Small intestine (tissue), 7 donors: Measurements from ENCODE around the gene XYLT2. TPM values are rescaled to one million over a fixed set of nuclear protein-coding genes. Genes with fewer than 3 reads are reported as not detected.
A peak's percentile ranks its signal among the peaks of the same experiment; 100 is the strongest.
"Not testable (repeated sequence)": the region's sequence is repeated elsewhere in the genome, so short reads cannot be mapped to it uniquely, and the experiment has no call there.

Source experiments
- DNase-seq, 2 donors: peaks; one replicate each; pipeline versions ENCODE4 v3.0.0 to v3.0.0-alpha.2; 2013
- FAIRE-seq: peaks from 2 replicates; lab custom pipeline; 2012; peaks lifted over from hg19 to GRCh38; lab: Jason Lieb, UNC
- H3K27ac ChIP-seq, 3 donors: one replicate each; pipeline ENCODE4 v1.5.1; 2013; ENCODE audit warnings: low read length in 2 of 3, mild to moderate bottlenecking in 2 of 3, control low read depth in 1 of 3, inconsistent platforms in 1 of 3, low read depth in 1 of 3, moderate library complexity in 1 of 3
- H3K27me3 ChIP-seq, 3 donors: one replicate each; pipeline ENCODE4 v1.6.1; 2013; ENCODE audit warnings: low read length in 3 of 3, inconsistent platforms in 1 of 3; ENCODE audit not compliant: control insufficient read depth in 3 of 3, insufficient read depth in 3 of 3
- H3K36me3 ChIP-seq, 3 donors: one replicate each; pipeline ENCODE4 v1.6.1; 2013; ENCODE audit warnings: low read length in 3 of 3, inconsistent platforms in 1 of 3, low read depth in 1 of 3, mild to moderate bottlenecking in 1 of 3, moderate library complexity in 1 of 3; ENCODE audit not compliant: control insufficient read depth in 3 of 3, insufficient read depth in 2 of 3
- H3K4me1 ChIP-seq, 3 donors: one replicate each; pipeline ENCODE4 v1.6.1; 2013; ENCODE audit warnings: low read length in 2 of 3, inconsistent platforms in 1 of 3, low read depth in 1 of 3, mild to moderate bottlenecking in 1 of 3, moderate library complexity in 1 of 3; ENCODE audit not compliant: control insufficient read depth in 3 of 3, insufficient read depth in 2 of 3
- H3K4me3 ChIP-seq, 3 donors: one replicate each; pipeline ENCODE4 v1.5.1; 2013; ENCODE audit warnings: low read length in 3 of 3, control low read depth in 1 of 3, inconsistent platforms in 1 of 3, low read depth in 1 of 3, mild to moderate bottlenecking in 1 of 3, moderate library complexity in 1 of 3
- H3K9me3 ChIP-seq, 2 donors: one replicate each; pipeline ENCODE4 v1.6.1; 2013; ENCODE audit warnings: low read depth in 1 of 2, low read length in 1 of 2; ENCODE audit not compliant: control insufficient read depth in 2 of 2, insufficient read depth in 1 of 2
- WGBS, 3 donors: extraction: QIAGEN DNeasy Blood & Tissue Kit; methylation state at CpG; one replicate each; pipeline ENCODE4 v1.1.7; 2013; 5-methylcytosine and 5-hydroxymethylcytosine counted together
- polyA plus RNA-seq, 4 donors: library from polyadenylated mRNA; stranded (reverse) in 3 of 4; unstranded in 1 of 4; fragments of 200-250 nt in 3 of 4; fragments of 120-200 nt in 1 of 4; gene quantifications; one replicate each; pipeline versions ENCODE4 v1.2.1 to v1.2.3, GENCODE V29; 2013
- donor health status: healthy with polysubstance abuse.
- donor health status: control.
- donor health status: control.
- donor health status: Bipolar disorder and iron deficiency.
- donor health status: healthy.

XYLT2 gene
- polyA plus RNA-seq, 4 donors, result 3.8 to 18.2 (median 6.7) TPM

- H3K4me3 ChIP-seq, DNase-seq, H3K9me3 ChIP-seq, H3K36me3 ChIP-seq, H3K27ac ChIP-seq, H3K27me3 ChIP-seq, H3K4me1 ChIP-seq, FAIRE-seq: not testable (repeated sequence)
- WGBS, 3 donors, result 58 to 67% (median 60%) methylated on average over 14 of the region's 14 CpGs
These were observed 12.5 kb upstream of the XYLT2 start for GRCh38 chr17:50333291-50334057.

- DNase-seq (no peak), FAIRE-seq (no peak)
- Histone ChIP-seq H3K36me3 (no peaks in the 10 kb centered on the region), H3K4me3 (no peak overlapping the region), H3K27ac (no peak overlapping the region), H3K27me3 (peaks cover 0 to 5% (median 0%) of the 10 kb centered on the region in 3 donors), H3K9me3 (peaks cover 0 to 17% of the 10 kb centered on the region in 2 donors), H3K4me1 (no peaks in the 10 kb centered on the region)
- WGBS, 3 donors, result 74 to 92% (median 89%) methylated on average over 2 of the region's 2 CpGs
These were observed 8.0 kb upstream of the XYLT2 start for GRCh38 chr17:50337956-50338355.

GRCh38 chr17:50338645-50339044, 7.3 kb upstream of the XYLT2 start:
- no peak for DNase-seq
- Histone ChIP-seq H3K4me1 (no peaks in the 10 kb centered on the region), H3K4me3 (no peak overlapping the region), H3K36me3 (no peaks in the 10 kb centered on the region), H3K27ac (no peak overlapping the region), H3K9me3 (peaks cover 0 to 17% of the 10 kb centered on the region in 2 donors), H3K27me3 (peaks cover 0 to 2% (median 0%) of the 10 kb centered on the region in 3 donors)
- FAIRE-seq, result no peak

- H3K27ac ChIP-seq, result no peak overlapping the region
- H3K27me3 ChIP-seq, result peaks cover 0 to 2% (median 0%) of the 10 kb centered on the region in 3 donors
- DNase-seq (no peak), FAIRE-seq (no peak)
- H3K4me1 ChIP-seq, result no peaks in the 10 kb centered on the region
- no peak overlapping the region for H3K4me3 ChIP-seq
- peaks cover 0 to 17% of the 10 kb centered on the region in 2 donors for H3K9me3 ChIP-seq
- H3K36me3 ChIP-seq, result no peaks in the 10 kb centered on the region
These were observed 6.5 kb upstream of the XYLT2 start for GRCh38 chr17:50339381-50339780.

- Histone ChIP-seq H3K27ac (no peak overlapping the region), H3K4me1 (peaks cover 1 to 15% (median 3%) of the 10 kb centered on the region in 3 donors), H3K4me3 (no peak overlapping the region), H3K9me3 (peaks cover 0 to 10% of the 10 kb centered on the region in 2 donors), H3K27me3 (peaks cover 0 to 2% (median 0%) of the 10 kb centered on the region in 3 donors), H3K36me3 (peaks cover 0 to 9% (median 0%) of the 10 kb centered on the region in 3 donors)
- WGBS, 3 donors, result 54 to 74% (median 64%) methylated on average over 13 of the region's 13 CpGs
- FAIRE-seq, result no peak
- DNase-seq, result no peak
These were observed 1.1 kb upstream of the XYLT2 start for GRCh38 chr17:50344731-50345365.

- no peak for FAIRE-seq
- DNase-seq, result peak; percentile 44 to 69
These were observed 589 bp downstream of the XYLT2 start for GRCh38 chr17:50346313-50347116.

GRCh38 chr17:50347117-50347893, 1.4 kb downstream of the XYLT2 start:
- no peak overlapping the region for H3K27ac ChIP-seq

More at GRCh38 chr17:50346313-50347116, 589 bp downstream of the XYLT2 start:
- Histone ChIP-seq H3K9me3 (peaks cover 0 to 8% of the 10 kb centered on the region in 2 donors), H3K4me1 (peaks cover 1 to 15% (median 3%) of the 10 kb centered on the region in 3 donors), H3K4me3 (peak overlapping the region; percentile 88 to 95 (median 90)), H3K36me3 (peaks cover 0 to 12% (median 0%) of the 10 kb centered on the region in 3 donors), H3K27me3 (peaks cover 0 to 2% (median 0%) of the 10 kb centered on the region in 3 donors), H3K27ac (peak overlapping the region in 2 of 3 donors; percentile 33 to 59)
- WGBS, 3 donors, result 0 to 1% (median 1%) methylated on average over 38 to 57 of the region's 57 CpGs

More at GRCh38 chr17:50347117-50347893, 1.4 kb downstream of the XYLT2 start:
- Histone ChIP-seq H3K4me1 (peaks cover 1 to 15% (median 3%) of the 10 kb centered on the region in 3 donors), H3K36me3 (peaks cover 0 to 19% (median 0%) of the 10 kb centered on the region in 3 donors), H3K9me3 (peaks cover 0 to 2% of the 10 kb centered on the region in 2 donors), H3K27me3 (no peaks in the 10 kb centered on the region), H3K4me3 (peak overlapping the region in 2 of 3 donors; percentile 90 to 95)
- 40 to 54% (median 47%) methylated on average over 14 to 17 of the region's 17 CpGs for WGBS, 3 donors
- FAIRE-seq (no peak), DNase-seq (no peak)
